Measurements from ENCODE around the gene LHX4. TPM values are rescaled to one million over a fixed set of nuclear protein-coding genes. Genes with fewer than 3 reads are reported as not detected.

The LHX4 gene
- total and polyA plus RNA-seq, 9 of the 15 experiments (the other 6 are each of a cell fraction or from before 2014, with no cell fraction given) = 0.01 to 0.11 (median 0.07) TPM; not detected in 5

DNA sequence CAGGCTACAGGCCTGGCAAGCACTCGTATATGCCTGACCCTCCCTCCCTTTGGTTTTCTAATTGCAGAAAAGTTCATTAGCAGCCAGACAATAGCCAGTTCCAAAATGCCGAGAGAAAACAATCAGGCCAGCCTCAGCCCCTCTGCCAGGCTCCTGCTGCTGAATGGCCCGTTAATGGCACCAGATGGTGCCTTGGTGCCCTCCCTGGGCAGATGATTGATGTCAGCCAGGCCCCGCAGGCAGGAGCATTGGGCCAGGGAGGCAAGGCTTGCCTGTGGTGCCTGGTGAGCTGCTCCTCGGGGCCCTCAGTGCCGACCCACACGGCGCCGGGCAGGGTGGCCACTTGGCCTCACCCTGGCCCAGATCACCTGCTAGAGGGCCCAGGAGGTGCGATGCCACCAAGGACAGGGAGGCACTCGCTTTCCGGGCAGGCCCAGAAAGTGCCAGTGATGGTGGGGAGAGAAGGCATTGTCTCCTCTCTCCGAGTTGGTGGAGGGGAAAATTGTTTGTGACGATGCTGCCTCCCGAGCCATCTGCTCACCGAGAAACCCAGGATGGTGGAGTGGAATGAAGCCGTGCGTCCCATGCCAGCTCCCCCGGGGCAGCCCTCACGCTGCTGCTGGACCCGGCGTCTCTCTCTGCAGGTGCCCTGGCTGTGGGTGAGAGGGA is 47.3 kb upstream of the LHX4 start:
- Histone ChIP-seq H3K9me3 (replicated peaks; ENCODE audit: control insufficient read depth, insufficient read depth, low read depth, low read length) (no peaks in the 10 kb centered on the region), H3K4me3 (no peak overlapping the region), H3K27me3 (ENCODE audit: control insufficient read depth in 2 of 2, insufficient read depth in 2 of 2, low read length in 2 of 2) (no peaks in the 10 kb centered on the region), H3K4me1 (replicated peaks in 1 of 2; ENCODE audit: control insufficient read depth in 2 of 2, insufficient read depth in 2 of 2, low read length in 2 of 2) (peaks cover 0 to 3% of the 10 kb centered on the region in 2 experiments; a peak in 1 of 5 replicates), H2AFZ (ENCODE audit: low read depth, low read length) (no peak overlapping the region), H3K79me2 (ENCODE audit: control insufficient read depth, insufficient read depth, low read length) (no peaks in the 10 kb centered on the region), H3K36me3 (ENCODE audit: control insufficient read depth, insufficient read depth, low read length) (no peaks in the 10 kb centered on the region; the same call in 2 of the 3 replicates), H3K9ac (ENCODE audit: insufficient read depth in 1 of 2, low read depth in 2 of 2, low read length in 2 of 2) (no peak overlapping the region), H4K20me1 (replicated peaks; ENCODE audit: control insufficient read depth, insufficient read depth, low read length) (no peaks in the 10 kb centered on the region; the same call in 1 of the 2 replicates), H3K9me1 (ENCODE audit: control insufficient read depth, insufficient read depth, low read length) (no peaks in the 10 kb centered on the region), H3K27ac (ENCODE audit: extremely low read depth, low read depth, low read length) (no peak overlapping the region), H3K4me2 (ENCODE audit: insufficient read depth, low read length) (no peak overlapping the region)
- intact Hi-C loops (cut with micrococcal nuclease) (no loop called here), in situ Hi-C loops (cut with MboI) (loop anchor here (10.0 kb wide), 1 partner anchor 302 kb away; no protein-coding TSS in a partner anchor)
- DNase-seq (ENCODE audit: extremely low read depth in 1 of 4, low spot score in 3 of 4) (no peak), ATAC-seq (no peak), FAIRE-seq (no peak)
- ChIA-PET CTCF (ENCODE audit: low intra/inter-chr PET ratio) (no interaction called here), POLR2A (no interaction called here)
- WGBS (ENCODE audit: insufficient coverage, low coverage, missing lambda C conversion rate) = 59% methylated on average over 21 of the region's 22 CpGs
- TF ChIP-seq GABPB1 (CRISPR knock-in tag; IDR thresholded peaks at IDR 0.05) = no peak
- no peak for TF ChIP-seq ZNF57 (CRISPR knock-in tag; IDR thresholded peaks at IDR 0.05)
- no peak for TF ChIP-seq JUND (IDR thresholded peaks at IDR 0.05; ENCODE audit: borderline replicate concordance, low read depth, low read length)
- TF ChIP-seq JUND (tag; IDR thresholded peaks at IDR 0.05; ENCODE audit: borderline replicate concordance, low read depth, low read length) = no peak
- TF ChIP-seq HDAC2 (IDR thresholded peaks at IDR 0.05) = no peak
- no peak for TF ChIP-seq ZNF165 (CRISPR knock-in tag; IDR thresholded peaks at IDR 0.05; ENCODE audit: borderline replicate concordance)
- no peak for TF ChIP-seq NR2F6 (CRISPR knock-in tag; IDR thresholded peaks at IDR 0.05)
- no peak for TF ChIP-seq PPARD (CRISPR knock-in tag; IDR thresholded peaks at IDR 0.05)
- no peak for TF ChIP-seq CCNT2 (IDR thresholded peaks at IDR 0.05; ENCODE audit: borderline replicate concordance, extremely low read depth, insufficient read length, low read depth, low read length)
- no peak for TF ChIP-seq ZNF134 (CRISPR knock-in tag; conservative IDR thresholded peaks at IDR 0.05)
- no TSS peak for BruUV-seq (replicated peaks)

All from K562 (cell line).